ENCODE data around the gene KIAA1958.
"Not testable (repeated sequence)": the region's sequence is repeated elsewhere in the genome, so short reads cannot be mapped to it uniquely, and the experiment has no call there.

The KIAA1958 gene

DNA sequence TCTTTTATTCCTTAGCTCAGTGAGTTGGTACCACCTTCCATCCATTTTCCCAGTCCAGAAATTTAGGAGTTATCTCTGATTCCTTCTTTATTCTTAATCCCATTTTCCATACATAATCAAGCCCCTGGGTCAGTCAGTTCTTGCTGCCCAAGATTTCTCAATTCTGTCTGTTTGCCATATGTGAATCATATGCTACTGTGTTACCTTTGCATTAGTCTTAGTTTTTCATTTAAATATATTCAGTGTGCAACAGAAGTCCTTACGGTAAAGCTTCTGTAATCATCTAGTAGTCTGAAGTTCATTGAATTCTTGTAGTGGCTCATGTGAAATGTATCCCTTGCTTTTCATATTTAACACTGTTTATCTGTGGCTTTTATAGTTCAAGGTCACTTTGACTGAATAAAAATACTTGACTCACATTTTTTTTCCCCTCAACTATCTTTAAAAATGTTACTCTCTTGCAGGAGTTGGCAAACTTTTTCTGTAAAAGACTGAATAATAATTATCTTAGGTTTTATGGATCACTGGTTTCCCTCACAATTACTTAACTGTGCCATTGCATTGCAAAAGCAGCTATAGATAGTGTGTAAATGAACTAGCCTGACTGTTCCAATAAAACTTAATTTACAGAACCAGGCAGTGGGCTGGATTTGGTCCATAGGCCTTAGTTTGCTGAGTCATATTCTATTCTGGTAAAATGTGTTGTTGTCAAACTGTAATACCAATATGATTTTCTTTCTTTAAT is 6.9 kb downstream of the KIAA1958 start:
- no peak for DNase-seq

DNA sequence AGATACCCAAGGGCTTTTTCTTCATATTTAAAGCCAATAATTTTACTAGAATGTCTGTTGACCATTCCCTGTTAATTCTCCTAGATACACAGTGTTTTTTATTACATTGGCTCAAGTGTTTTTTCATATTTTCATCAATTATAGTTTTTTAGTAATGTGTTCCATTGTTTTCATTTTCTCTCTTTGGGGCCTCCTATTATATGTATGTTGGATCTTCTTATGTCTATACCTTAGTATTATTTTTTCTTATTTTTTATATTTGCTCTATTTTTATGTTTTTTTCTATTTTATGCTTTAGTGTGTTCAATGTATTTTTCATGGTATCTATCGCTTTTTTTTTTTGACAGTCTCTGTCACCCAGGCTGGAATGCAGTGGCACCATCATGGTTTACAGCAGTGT is 7.5 kb downstream of the KIAA1958 start:
- DNase-seq = no peak

DNA sequence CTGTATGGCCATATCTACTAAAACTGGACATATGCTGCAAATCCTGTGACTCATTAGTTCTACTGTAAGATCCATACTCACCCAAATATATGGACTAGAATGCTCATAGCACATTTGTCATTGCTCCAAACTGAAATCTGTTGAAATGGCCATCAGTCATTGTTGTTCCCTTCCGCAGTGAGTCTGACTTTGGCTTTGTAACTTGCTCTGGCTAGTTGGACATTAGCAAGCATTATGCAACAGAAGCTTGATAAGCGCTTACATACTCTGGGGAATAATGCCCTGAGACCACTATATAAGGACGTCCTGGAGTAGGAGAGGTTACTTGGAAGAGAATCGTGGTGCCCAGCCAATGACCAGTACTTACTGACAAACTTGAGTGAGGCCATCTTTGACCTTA is 9.0 kb downstream of the KIAA1958 start:
- no peak for DNase-seq

DNA sequence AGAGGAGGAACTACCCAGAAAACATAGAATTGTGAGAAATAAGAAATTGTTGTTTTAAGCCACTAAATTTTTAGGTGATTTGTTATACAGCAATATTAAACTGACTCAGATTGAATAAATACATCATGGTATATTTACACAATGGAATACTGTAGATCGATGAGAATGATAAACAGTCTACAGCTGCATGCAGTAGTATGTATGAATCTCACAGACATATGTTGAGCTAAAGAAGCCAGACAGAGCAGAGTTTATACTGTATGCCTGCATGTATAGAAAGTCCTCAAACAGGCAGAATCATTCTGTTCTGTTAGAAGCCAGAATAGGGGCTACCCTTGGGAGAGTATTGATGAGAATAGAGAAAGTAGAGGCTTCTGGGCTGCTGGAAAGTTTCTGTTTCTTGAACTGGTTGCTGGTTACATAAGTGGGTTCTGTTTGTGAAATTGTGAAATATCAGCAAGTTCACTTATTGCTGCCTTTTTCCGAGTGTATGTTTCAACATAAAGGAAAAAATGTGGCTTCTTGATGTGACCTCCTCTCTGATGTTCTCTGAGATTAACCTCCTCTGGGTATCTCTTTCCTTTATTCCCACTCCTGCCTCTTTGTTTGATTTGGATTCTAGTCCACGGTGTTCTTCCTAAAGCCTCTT is 9.6 kb downstream of the KIAA1958 start:
- DNase-seq = no peak

DNA sequence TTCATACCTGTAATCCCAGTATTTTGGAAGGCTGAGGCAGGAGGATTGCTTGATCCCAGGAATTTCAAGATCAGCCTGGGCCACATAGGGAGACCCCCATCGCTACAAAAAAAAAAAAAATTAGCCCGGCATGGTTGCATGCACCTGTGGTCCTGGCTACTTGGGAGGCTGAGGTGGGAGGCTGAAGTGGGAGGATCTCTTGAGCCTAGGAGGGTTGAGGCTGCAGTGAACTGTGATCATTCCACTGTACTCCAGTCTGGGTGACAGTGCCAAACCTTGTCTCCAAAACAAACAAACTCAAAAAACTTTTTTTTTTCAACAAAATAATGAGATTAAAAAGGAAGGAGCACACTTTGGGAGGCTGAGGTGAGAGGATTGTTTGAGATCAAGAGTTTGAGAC is 14.2 kb downstream of the KIAA1958 start:
- no peak for DNase-seq

DNA sequence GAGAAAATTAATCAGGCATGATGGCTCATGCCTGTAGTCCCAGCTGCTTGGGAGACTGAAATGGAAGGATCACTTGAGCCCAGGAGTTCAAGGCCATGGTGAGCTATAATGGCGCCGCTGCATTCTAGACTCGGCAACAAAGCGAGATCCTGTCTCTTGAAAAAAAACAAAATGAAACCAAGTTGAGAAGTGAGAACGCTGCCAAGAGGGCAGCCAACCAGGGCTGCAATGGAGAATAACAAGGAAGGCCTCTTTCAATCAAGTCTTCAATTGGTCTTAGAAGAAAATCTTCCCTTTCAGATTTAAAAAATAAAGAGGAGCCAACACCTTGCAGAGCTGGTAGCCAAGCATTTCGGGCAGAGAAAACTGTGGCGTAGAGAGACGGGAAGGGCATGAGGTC is 14.7 kb downstream of the KIAA1958 start:
- DNase-seq = no peak

DNA sequence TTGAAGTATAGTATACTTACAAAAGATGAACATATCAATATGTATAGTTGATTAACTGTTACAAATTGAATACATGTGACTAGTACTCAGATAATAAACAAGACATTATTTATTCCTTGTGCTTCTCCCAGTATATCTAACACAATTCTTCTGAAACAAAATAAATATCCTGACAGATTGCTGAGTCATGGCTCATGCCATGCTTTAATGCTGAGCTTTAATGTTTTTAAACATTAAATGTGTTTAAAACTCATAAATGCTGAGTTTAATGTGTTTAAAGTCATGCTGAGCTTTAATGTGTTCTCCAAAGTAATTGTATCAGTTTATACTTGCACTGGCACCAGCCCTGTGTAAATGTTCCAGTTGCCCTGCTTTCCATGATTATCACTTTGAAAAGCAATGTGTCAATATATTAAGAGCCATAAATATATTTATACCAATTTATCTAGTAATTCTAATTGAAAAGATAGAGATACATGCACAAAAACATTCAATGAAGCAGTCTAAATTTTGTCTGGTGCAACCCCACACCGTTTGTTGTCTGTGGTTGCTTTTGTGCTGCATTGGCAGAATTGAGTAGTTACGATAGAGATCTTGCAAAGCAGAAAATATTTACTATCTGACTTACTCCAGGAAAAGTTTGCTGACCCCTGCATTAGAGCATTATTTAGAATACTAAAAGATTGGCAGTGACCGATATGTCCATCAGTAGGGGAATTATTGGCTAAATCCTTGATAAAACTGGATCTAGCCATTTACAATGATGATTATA is 15.7 kb downstream of the KIAA1958 start:
- DNase-seq = no peak

DNA sequence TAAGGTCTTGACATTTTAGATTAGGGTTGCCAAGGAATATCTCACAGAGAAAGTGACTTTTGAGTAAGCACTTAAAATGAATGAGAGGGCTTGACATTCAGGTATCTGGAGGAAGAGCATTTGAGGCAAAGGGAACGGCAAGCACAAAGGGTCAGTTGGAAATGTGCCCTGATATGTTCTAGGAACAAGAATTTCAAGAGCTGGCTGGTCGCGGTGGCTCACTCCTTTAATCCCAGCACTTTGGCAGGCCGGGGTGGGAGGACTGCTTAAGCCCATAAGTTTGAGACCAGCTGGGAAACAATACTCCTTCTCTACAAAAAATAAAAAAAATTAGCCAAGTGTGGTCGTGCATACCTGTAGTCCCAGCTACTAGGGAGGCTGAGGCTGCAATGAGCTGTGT is 16.5 kb downstream of the KIAA1958 start:
- DNase-seq = no peak

DNA sequence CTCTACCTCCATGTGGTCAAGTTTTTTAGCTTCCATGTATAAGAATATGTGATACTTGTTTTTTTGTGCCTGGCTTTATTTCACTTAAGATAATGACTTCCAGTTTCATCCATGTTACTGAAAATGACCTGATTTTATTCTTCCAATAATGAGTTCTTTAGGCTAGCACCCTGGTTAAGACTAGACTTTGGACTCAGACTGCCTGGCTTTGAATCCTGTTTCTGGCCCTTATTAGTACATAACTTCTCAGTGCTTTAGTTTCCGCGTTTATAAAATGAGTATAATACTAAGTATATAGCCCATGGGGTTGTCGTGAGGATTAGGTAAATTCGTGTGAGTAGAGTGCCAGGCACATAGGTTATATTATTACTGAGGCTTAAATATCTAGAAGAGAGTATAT is 18.5 kb downstream of the KIAA1958 start:
- no peak for DNase-seq

DNA sequence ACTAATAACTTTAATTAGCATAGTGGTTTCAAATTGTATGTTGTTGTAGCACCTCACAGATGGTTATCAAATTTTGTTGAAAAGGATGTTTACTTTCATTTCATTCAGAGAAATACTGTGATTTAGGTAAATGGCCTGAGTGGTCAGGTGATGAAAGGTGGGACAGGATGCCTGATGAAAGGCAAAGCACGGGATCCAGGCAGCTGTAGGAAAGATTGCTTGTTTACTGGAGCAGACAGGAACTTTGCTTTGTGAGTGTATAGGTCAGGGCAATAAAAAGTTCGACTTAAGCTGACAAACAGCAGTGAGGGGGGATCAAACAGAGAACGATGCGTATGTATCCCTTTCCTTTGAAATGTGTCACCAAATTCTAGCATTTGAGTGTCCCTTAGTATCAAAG is 19.0 kb downstream of the KIAA1958 start:
- no peak for DNase-seq

DNA sequence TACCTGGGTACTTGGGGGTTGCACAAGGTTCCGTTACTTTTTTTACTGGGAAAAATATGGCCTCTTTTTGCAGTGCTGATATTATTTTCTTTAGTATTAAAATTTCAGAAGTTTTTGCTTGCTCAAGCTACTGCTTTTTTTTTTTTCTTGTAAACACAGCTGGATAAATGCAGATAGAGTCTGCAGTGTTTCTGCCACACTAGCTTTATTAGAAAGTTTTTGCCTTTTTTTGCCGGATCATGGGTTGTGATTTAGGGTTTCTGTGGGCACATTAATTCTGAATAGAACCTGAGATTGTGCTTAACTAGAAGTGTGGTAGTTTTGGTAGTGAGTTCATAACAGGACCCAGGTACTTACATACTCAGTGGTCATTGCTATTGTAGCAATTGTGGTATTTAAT is 19.9 kb downstream of the KIAA1958 start:
- no peak for DNase-seq

DNA sequence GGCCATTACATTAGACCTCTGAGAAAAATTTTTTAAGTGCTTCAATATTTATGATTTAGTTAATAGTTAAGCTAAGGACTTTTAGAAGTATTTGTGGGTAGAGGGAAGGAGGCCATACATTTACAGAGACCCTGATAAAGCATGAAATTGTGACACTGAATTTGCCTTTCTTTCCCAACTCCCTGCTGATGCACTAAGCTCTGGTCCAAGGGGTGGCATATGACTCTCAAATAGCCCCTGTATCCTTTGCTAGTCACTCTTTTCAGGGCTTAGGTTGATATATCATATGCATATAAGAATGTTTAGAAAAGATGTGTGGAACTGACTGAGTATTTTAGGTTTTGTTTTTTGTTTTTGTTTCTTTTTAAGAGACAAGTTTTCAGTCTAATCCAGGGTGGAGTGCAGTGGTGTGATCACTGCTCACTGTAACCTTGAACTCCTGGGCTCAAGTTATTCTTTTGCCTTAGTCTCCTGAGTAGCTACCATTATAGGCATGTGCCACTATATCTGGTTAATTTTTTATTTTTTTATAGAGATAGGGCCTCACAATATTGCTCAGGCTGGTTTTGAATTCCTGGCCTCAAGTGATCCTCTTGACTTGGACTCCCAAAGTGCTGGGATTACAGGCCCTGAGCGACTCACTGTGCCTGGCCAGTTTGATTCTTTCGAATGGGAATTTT is 20.5 kb downstream of the KIAA1958 start:
- DNase-seq = no peak

DNA sequence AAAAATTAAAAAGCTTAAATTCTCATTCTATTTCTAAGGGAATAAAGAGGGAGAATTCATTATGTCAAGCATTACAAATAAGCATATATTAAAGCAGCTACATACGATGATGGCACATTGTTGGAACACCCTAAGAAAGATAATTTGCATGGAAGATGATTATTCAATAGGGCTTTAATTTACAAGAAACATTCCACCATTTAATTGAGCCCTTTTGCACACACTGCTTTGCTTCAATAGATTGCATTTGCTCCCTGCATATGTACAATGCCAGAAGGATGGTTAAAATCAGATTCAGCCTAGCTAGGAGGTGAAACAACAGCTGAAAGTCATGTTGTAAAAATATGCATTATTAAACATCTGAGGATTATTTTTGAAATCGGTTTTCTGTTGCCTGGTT is 21.8 kb downstream of the KIAA1958 start:
- no peak for DNase-seq

DNA sequence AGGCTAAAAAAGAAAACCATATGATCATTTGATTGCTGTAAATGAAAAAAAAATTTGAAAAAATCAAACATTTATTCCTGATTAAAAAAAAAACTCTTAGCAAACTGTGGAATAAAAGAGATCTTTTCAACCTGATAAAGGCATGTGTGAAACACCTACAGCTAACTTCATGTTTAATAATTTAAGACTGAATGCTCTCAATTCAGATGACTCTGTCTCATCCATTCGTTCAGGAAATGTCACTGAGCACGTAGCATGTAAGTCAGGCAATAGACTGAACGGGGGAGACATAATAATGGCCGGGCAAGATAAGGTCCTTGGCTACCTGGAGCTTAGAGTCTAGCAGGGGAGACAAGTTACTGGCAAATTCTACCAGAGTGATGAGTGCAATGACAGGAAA is 25.8 kb downstream of the KIAA1958 start:
- not testable (repeated sequence) for DNase-seq

DNA sequence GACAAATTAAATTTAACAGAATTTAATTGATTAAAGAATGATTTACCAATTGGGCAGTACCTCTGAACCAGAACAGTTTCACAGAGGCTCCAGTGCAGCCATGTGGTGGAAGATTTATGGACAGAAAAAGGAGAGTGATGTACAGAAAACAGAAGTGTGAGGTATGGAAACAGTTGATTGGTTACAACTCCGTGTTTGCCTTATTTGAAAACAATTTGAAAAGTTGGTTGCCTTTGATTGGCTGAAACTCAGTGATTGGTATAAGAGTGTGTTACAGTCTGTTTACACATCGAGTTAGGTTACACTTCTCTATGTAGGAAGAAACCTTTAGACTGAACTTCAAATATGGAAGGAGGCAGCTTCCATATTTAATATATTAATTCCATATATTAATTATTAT is 30.1 kb downstream of the KIAA1958 start:
- no peak for DNase-seq

DNA sequence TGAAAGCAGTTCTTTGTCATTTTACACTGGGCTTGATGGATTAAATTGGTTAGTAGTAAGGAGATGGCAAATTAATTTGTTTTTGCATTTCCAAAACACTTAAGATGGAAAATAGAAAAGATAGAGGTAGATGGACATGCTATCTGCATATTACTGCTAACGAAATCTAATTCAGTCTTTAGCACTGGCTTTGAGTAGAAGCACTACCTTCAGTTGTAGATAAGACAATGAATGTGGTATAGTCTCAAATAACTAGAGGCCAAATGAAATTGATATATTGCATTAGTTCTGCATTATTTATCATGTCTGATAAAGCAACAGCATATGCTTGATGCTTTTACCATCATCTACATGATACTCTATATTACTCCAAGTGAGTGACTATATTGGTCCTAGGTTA is 33.4 kb downstream of the KIAA1958 start:
- no peak for DNase-seq

DNA sequence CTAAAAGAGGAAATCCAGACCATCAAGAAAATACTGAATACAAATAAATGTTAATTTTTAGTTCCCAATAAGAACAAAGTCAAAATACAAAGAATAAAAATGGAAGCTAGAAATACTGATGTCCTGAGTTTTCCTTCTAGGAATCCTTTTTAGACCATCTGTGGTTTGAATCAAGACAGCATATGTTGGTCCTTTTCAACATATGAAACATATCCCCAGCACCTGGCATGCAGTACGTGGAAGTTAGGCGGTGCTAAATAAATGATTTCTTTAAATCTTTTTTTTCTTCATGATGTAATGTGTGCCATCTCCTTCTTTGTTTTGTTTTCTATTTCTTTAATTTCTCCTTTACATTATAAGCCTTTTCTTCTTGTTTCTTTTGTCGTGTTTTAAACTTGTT is 34.0 kb downstream of the KIAA1958 start:
- no peak for DNase-seq

DNA sequence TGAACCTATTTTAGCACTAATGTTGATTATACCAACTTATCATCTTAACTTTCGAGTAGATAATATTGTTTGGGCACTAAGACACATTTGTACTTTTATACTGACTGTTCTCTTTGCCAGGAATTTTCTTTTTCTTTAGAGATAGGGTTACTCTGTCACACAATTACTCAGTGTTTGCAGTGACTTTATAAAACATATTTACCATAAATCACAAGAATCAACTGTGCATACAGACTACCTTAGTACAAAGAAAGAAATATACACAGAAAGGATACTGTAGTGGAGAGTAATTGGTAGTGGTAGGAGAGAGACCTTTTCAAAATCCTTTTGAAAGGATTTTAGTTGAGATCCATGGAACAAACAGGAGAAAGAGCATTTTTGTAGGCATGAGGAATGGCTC is 40.3 kb downstream of the KIAA1958 start:
- no peak for DNase-seq

DNA sequence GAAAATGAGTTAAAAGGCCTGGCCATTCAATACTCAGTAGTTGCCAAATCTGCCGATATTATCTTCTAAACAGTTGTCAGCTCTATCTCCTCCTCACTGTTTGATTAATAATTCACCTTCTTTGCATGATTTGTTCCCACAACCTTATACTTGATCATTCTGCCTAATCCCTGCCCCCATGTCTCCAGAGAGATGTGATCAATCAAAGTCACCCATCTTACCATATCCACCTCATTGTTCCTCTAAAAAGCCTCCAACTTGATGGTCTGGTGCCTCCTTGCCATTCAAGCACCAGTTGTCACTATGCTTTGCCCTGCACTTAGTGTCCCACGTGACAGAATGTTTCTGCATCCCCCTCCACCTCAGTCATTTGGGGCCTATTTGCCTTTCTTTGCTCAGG is 41.3 kb downstream of the KIAA1958 start:
- no peak for DNase-seq

DNA sequence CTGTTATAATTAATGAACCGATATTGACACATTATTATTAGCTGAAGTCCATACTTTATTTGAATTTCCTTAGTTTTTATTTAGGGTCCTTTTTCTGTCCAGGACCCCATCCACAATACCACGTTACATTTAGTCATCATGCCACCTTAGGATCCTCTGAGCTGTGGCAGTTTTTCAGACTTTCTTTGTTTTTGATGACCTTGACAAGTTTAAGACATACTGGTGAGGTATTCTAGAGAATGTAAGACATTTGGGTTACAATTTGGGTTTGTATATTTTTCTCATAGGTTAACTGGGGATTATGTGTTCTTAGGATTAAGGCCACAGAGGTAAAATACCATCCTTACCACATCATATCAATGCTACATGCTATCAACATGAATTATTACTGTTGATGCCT is 42.7 kb downstream of the KIAA1958 start:
- DNase-seq = no peak

DNA sequence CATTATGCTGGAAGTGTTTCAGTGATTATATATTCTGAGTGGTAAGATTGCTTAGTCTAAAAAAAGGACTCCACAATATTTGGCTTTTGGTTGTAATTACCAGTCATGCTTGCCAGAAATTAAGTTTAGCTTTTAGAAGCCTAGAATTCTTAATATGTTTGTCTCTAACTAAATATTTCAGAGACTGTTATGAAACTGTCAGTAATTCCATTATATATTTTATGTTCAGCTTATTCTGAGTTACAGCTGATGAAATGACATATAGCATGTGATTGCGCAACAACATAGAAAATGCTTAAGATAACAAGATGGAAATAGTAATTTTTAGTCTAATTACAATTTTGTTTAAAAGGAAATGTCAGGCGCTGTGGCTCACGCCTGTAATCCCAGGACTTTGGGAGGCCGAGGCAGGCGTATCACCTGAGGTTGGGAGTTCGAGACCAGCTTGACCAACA is 44.2 kb downstream of the KIAA1958 start:
- DNase-seq = no peak

DNA sequence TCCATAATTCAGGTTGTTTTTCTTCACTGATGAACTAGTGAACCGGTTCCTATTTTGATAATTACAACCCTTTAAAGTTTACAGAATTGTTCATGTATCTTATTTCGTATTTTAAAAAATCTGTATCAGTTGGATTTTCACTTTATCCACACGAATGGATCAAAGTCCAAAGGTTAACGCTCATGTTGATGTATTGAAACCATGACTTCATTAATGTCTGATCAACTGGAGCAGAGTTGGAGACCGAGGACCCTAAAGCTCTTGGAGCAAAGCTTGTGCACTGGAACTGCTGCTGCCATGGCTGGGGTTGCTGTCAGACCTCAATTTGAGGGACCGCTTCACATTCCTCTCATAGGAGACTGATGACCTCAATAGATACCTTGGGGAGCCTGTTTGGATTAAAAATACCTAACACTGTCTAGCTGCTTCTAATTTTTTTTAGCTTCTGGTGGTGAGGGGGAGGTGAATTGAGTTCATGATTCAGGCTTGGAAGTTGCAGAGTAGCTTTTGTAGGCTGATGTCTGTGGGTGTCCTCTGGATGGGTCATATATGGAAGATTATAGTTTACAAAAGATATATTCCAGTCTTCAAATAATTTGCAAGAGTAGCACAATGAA is 45.1 kb downstream of the KIAA1958 start:
- no peak for DNase-seq

DNA sequence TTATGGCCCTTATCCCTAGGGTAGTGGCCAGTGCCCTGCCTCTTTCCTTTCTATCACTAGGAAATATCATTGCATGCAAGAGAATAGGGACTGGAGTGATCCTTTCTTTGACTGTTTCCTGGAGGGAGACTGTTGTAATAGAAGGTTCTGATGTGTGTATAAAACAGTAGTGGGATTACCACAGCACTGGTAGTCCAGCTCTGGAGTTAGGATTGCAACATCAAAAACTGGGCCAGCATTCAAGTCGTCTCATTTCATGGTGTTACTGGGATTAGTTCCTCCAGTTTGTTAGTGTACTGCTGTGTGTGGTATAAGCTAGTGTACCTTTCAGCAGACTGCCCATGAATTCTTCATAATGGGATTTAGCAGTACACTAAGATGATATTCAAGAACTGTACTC is 45.8 kb downstream of the KIAA1958 start:
- no peak for DNase-seq
